ENCODE results near the gene TUBB1. TPM values are rescaled to one million over a fixed set of nuclear protein-coding genes. Genes with fewer than 3 reads are reported as not detected.

Gene TUBB1
- total and polyA plus RNA-seq, 2 of the 13 experiments (the other 11 are each of a cell fraction or from before 2014, with no cell fraction given): 0.11 to 57.6 TPM

DNA sequence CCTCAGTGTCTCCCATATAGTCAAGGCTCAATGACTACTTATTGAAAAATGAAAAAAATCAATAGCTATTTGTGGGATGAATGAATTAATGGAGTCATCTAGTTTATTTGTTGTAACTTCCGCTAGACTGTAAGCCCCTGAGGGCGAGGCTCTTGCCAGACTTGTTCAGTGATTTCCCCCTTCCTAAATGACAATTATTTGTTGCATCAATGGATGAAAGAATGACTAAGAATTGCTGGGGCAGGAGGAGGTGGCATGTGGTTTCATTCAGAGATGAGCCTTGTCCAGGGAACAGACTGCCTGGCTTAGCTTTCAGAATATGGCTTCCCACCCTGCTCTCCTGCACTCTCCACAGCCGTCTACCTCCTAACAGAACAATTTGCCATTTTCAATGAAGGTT lies 24.5 kb downstream of the TUBB1 start:
- Histone ChIP-seq H3K4me1 (ENCODE audit: insufficient read depth, low read length) (peaks cover 33% of the 10 kb centered on the region), H3K4me3 (replicated peaks in 1 of 3; ENCODE audit: insufficient read depth in 1 of 3, low read depth in 2 of 3, low read length in 3 of 3) (no peak overlapping the region), H3K27ac (ENCODE audit: extremely low read length, insufficient read depth, low read length) (no peak overlapping the region), H3K9ac (ENCODE audit: insufficient read depth, low read depth, low read length) (no peak overlapping the region), H3K4me2 (ENCODE audit: low read depth, low read length) (no peak overlapping the region), H2AFZ (ENCODE audit: low read length) (no peak overlapping the region), H3K79me2 (ENCODE audit: insufficient read depth, low read length) (peaks cover 21% of the 10 kb centered on the region), H4K20me1 (ENCODE audit: insufficient read depth, low read length) (no peaks in the 10 kb centered on the region), H3K36me3 (replicated peaks in 1 of 2; ENCODE audit: control insufficient read depth in 1 of 2, insufficient read depth in 2 of 2, low read length in 2 of 2) (no peaks in the 10 kb centered on the region), H3K27me3 (ENCODE audit: control insufficient read depth in 1 of 2, insufficient read depth in 2 of 2, low read length in 2 of 2) (peaks cover 2 to 3% of the 10 kb centered on the region in 2 experiments; a peak in 2 of 5 replicates), H3K9me3 (ENCODE audit: low read length) (no peaks in the 10 kb centered on the region)
- ChIA-PET POLR2A (interaction anchor here (3.0 kb wide), 1 partner anchor 12 kb away, joined by 21 read pairs; the partner anchor contains the start of gene ATP5F1E), CTCF (ENCODE audit: low intra/inter-chr PET ratio, low total read pairs) (no interaction called here)
- ATAC-seq (no peak), FAIRE-seq (no peak), DNase-seq (ENCODE audit: low spot score) (no peak)
- intact Hi-C loops (cut with micrococcal nuclease; ENCODE audit: unreplicated experiment): no loop called here
- 51% methylated on average over 3 of the region's 3 CpGs for WGBS (ENCODE audit: low lambda C conversion rate)
- in situ Hi-C loops (cut with HindIII; ENCODE audit: extremely low pct_ligation_motif_present, low pct_unique_long_range_greater_than_20kb): no loop called here
- no peak for TF ChIP-seq SP2 (CRISPR knock-in tag; IDR thresholded peaks at IDR 0.05)
- TF ChIP-seq, protein P1, sequence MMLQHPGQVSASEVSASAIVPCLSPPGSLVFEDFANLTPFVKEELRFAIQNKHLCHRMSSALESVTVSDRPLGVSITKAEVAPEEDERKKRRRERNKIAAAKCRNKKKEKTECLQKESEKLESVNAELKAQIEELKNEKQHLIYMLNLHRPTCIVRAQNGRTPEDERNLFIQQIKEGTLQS (CRISPR knock-in tag; IDR thresholded peaks at IDR 0.05): no peak
- TF ChIP-seq, protein P2, sequence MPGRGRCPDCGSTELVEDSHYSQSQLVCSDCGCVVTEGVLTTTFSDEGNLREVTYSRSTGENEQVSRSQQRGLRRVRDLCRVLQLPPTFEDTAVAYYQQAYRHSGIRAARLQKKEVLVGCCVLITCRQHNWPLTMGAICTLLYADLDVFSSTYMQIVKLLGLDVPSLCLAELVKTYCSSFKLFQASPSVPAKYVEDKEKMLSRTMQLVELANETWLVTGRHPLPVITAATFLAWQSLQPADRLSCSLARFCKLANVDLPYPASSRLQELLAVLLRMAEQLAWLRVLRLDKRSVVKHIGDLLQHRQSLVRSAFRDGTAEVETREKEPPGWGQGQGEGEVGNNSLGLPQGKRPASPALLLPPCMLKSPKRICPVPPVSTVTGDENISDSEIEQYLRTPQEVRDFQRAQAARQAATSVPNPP (CRISPR knock-in tag; IDR thresholded peaks at IDR 0.05): no peak
- no peak for TF ChIP-seq RARA (CRISPR knock-in tag; IDR thresholded peaks at IDR 0.05)
- no TSS peak for BruUV-seq (replicated peaks)

DNA sequence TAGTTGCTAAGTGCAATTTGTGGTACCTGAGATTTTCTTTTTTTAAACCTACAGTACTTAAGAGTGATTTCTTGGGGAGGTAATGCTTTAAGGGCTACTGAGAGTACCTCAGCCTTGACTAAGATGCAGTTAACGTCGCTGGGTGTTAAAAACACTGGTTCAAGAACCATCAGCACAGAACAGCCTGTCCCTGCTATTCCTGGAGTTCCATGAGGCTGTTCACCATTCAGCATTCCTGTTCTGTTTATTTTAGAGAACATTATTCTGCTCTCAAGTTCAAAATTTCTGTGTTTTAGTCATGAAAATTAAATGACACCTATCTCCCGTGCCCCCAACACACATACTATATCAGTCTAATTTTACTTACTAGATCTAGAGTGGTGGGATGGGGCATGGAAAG lies 25.1 kb downstream of the TUBB1 start:
- Histone ChIP-seq H3K4me2 (ENCODE audit: low read depth, low read length) (no peak overlapping the region), H4K20me1 (ENCODE audit: insufficient read depth, low read length) (no peaks in the 10 kb centered on the region), H3K36me3 (replicated peaks in 1 of 2; ENCODE audit: control insufficient read depth in 1 of 2, insufficient read depth in 2 of 2, low read length in 2 of 2) (no peaks in the 10 kb centered on the region), H2AFZ (ENCODE audit: low read length) (no peak overlapping the region), H3K9ac (ENCODE audit: insufficient read depth, low read depth, low read length) (no peak overlapping the region), H3K27ac (ENCODE audit: extremely low read length, insufficient read depth, low read length) (no peak overlapping the region), H3K9me3 (ENCODE audit: low read length) (no peaks in the 10 kb centered on the region), H3K4me1 (ENCODE audit: insufficient read depth, low read length) (peaks cover 33% of the 10 kb centered on the region), H3K27me3 (ENCODE audit: control insufficient read depth in 1 of 2, insufficient read depth in 2 of 2, low read length in 2 of 2) (peaks cover 2 to 3% of the 10 kb centered on the region in 2 experiments; a peak in 2 of 5 replicates), H3K79me2 (ENCODE audit: insufficient read depth, low read length) (peaks cover 19% of the 10 kb centered on the region), H3K4me3 (replicated peaks in 1 of 3; ENCODE audit: insufficient read depth in 1 of 3, low read depth in 2 of 3, low read length in 3 of 3) (no peak overlapping the region)
- ChIA-PET CTCF (ENCODE audit: low intra/inter-chr PET ratio, low total read pairs) (no interaction called here), POLR2A (interaction anchor here (3.0 kb wide), 1 partner anchor 12 kb away, joined by 21 read pairs; the partner anchor contains the start of gene ATP5F1E)
- no peak for DNase-seq (ENCODE audit: low spot score)
- FAIRE-seq: no peak
- no TSS peak for BruUV-seq (replicated peaks)
- in situ Hi-C loops (cut with HindIII; ENCODE audit: extremely low pct_ligation_motif_present, low pct_unique_long_range_greater_than_20kb) (no loop called here), intact Hi-C loops (cut with micrococcal nuclease; ENCODE audit: unreplicated experiment) (no loop called here)
- ATAC-seq: no peak
- 62% methylated on average over 3 of the region's 3 CpGs for WGBS (ENCODE audit: low lambda C conversion rate)
- TF ChIP-seq ATM (IDR thresholded peaks at IDR 0.05; ENCODE audit: borderline replicate concordance) (no peak), SOX13 (IDR thresholded peaks at IDR 0.05) (no peak), SOX13 (CRISPR knock-in tag; conservative IDR thresholded peaks at IDR 0.05 in 1 of 2, IDR thresholded peaks at IDR 0.05 in 1 of 2) (no peak), ZNF20 (CRISPR knock-in tag; IDR thresholded peaks at IDR 0.05) (no peak), ZFP90 (CRISPR knock-in tag; IDR thresholded peaks at IDR 0.05; ENCODE audit: borderline replicate concordance) (no peak), ZBTB21 (CRISPR knock-in tag; IDR thresholded peaks at IDR 0.05) (no peak), ZNF343 (CRISPR knock-in tag; IDR thresholded peaks at IDR 0.05) (no peak), ZNF10 (CRISPR knock-in tag; IDR thresholded peaks at IDR 0.05; ENCODE audit: borderline replicate concordance, low read depth) (no peak), NR1H2 (CRISPR knock-in tag; IDR thresholded peaks at IDR 0.05; ENCODE audit: borderline replicate concordance, low read depth) (no peak), KDM2A (CRISPR knock-in tag; IDR thresholded peaks at IDR 0.05; ENCODE audit: borderline replicate concordance, low read depth) (no peak), SIX4 (CRISPR knock-in tag; IDR thresholded peaks at IDR 0.05) (no peak), ZNF558 (CRISPR knock-in tag; IDR thresholded peaks at IDR 0.05; ENCODE audit: borderline replicate concordance) (no peak)
- TF ChIP-seq, protein P3, sequence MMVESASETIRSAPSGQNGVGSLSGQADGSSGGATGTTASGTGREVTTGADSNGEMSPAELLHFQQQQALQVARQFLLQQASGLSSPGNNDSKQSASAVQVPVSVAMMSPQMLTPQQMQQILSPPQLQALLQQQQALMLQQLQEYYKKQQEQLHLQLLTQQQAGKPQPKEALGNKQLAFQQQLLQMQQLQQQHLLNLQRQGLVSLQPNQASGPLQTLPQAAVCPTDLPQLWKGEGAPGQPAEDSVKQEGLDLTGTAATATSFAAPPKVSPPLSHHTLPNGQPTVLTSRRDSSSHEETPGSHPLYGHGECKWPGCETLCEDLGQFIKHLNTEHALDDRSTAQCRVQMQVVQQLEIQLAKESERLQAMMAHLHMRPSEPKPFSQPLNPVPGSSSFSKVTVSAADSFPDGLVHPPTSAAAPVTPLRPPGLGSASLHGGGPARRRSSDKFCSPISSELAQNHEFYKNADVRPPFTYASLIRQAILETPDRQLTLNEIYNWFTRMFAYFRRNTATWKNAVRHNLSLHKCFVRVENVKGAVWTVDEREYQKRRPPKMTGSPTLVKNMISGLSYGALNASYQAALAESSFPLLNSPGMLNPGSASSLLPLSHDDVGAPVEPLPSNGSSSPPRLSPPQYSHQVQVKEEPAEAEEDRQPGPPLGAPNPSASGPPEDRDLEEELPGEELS (CRISPR knock-in tag; IDR thresholded peaks at IDR 0.05): no peak
